Neuronal stem cell (in vitro differentiated cells): ENCODE data around the gene PIGN.

Source experiments
- DNase-seq: peaks from one replicate; pipeline ENCODE4 v3.0.0-alpha.2; 2013; ENCODE audit warnings: low spot score
- H2AFZ ChIP-seq: one replicate; pipeline ENCODE4 v1.6.1; 2013; ENCODE audit warnings: mild to moderate bottlenecking, low read length, inconsistent platforms
- H2AK5ac ChIP-seq: 2 replicates; pipeline ENCODE4 v1.6.1; 2013; ENCODE audit warnings: low read depth, mild to moderate bottlenecking, inconsistent platforms, low read length, moderate library complexity, mixed read lengths
- H2BK120ac ChIP-seq: 2 replicates; pipeline ENCODE4 v1.6.1; 2013; ENCODE audit warnings: low read depth, mild to moderate bottlenecking, inconsistent platforms, low read length, moderate library complexity, mixed read lengths
- H2BK12ac ChIP-seq: one replicate; pipeline ENCODE4 v1.6.1; 2013; ENCODE audit warnings: low read length, inconsistent platforms
- H2BK15ac ChIP-seq: 2 replicates; pipeline ENCODE4 v1.6.1; 2013; ENCODE audit warnings: mild to moderate bottlenecking, low read length, inconsistent platforms, mixed read lengths
- H2BK5ac ChIP-seq: one replicate; pipeline ENCODE4 v1.6.1; 2013; ENCODE audit warnings: inconsistent platforms, mild to moderate bottlenecking, low read length, moderate library complexity
- H3K14ac ChIP-seq: one replicate; pipeline ENCODE4 v1.6.1; 2013; ENCODE audit warnings: low read length, inconsistent platforms
- H3K18ac ChIP-seq: 2 replicates; pipeline ENCODE4 v1.6.1; 2013; ENCODE audit warnings: low read length, inconsistent platforms
- H3K23ac ChIP-seq: 2 replicates; pipeline ENCODE4 v1.6.1; 2013; ENCODE audit warnings: low read depth, mild to moderate bottlenecking, mixed read lengths, low read length, inconsistent platforms; ENCODE audit not compliant: poor library complexity
- H3K27ac ChIP-seq: replicated peaks from 3 replicates; pipeline ENCODE4 v1.5.1; 2013; ENCODE audit warnings: low read length, inconsistent platforms
- H3K27me3 ChIP-seq, 3 experiments: 2 replicates each; pipeline ENCODE4 v1.6.1; 2013; ENCODE audit warnings: low read length in 3 of 3, mild to moderate bottlenecking in 2 of 3, inconsistent platforms in 1 of 3, low read depth in 1 of 3, mixed read lengths in 1 of 3, moderate library complexity in 1 of 3; ENCODE audit not compliant: control insufficient read depth in 3 of 3, insufficient read depth in 3 of 3
- H3K36me3 ChIP-seq, 2 donors: replicated peaks in 1 of 2; 2 replicates each; pipeline ENCODE4 v1.6.1; 2013; ENCODE audit warnings: low read length in 2 of 2; ENCODE audit not compliant: control insufficient read depth in 2 of 2, insufficient read depth in 2 of 2
- H3K4ac ChIP-seq: 2 replicates; pipeline ENCODE4 v1.6.1; 2013; ENCODE audit warnings: inconsistent platforms, mild to moderate bottlenecking, low read length, moderate library complexity
- H3K4me1 ChIP-seq, 2 donors: 1 replicate in 1 of 2; 2 replicates in 1 of 2; pipeline ENCODE4 v1.6.1; 2013; ENCODE audit warnings: low read length in 2 of 2, low read depth in 1 of 2; ENCODE audit not compliant: control insufficient read depth in 2 of 2, insufficient read depth in 1 of 2
- H3K4me2 ChIP-seq: one replicate; pipeline ENCODE4 v1.6.1; 2013; ENCODE audit warnings: mild to moderate bottlenecking, low read length, inconsistent platforms; ENCODE audit not compliant: insufficient read depth, poor library complexity, severe bottlenecking
- H3K4me3 ChIP-seq, 2 donors: 2 replicates each; pipeline ENCODE4 v1.5.1; 2013; ENCODE audit warnings: low read length in 2 of 2, mild to moderate bottlenecking in 2 of 2, inconsistent platforms in 1 of 2, moderate library complexity in 1 of 2
- H3K79me1 ChIP-seq: one replicate; pipeline ENCODE4 v1.6.1; 2013; ENCODE audit warnings: low read depth, mild to moderate bottlenecking, inconsistent platforms, low read length, moderate library complexity
- H3K9ac ChIP-seq: one replicate; pipeline ENCODE4 v1.6.1; 2013; ENCODE audit warnings: mild to moderate bottlenecking, low read depth, low read length, inconsistent platforms; ENCODE audit not compliant: poor library complexity
- H3K9me3 ChIP-seq, 2 donors: replicated peaks in 1 of 2; 2 replicates each; pipeline versions ENCODE3 to v1.6.1; 2013; ENCODE audit warnings: low read length in 2 of 2, mild to moderate bottlenecking in 2 of 2, inconsistent platforms in 1 of 2, low read depth in 1 of 2, mixed read lengths in 1 of 2, moderate library complexity in 1 of 2; ENCODE audit not compliant: control insufficient read depth in 2 of 2, insufficient read depth in 1 of 2
- H4K8ac ChIP-seq: one replicate; pipeline ENCODE4 v1.6.1; 2013; ENCODE audit warnings: low read depth, mild to moderate bottlenecking, inconsistent platforms, low read length, moderate library complexity
- H4K91ac ChIP-seq: one replicate; pipeline ENCODE4 v1.6.1; 2013; ENCODE audit warnings: low read length, low read depth, mild to moderate bottlenecking, inconsistent platforms; ENCODE audit not compliant: poor library complexity
- WGBS, 2 donors: extraction: QIAGEN DNeasy Blood & Tissue Kit; methylation state at CpG; one replicate each; pipeline ENCODE4 v1.1.7; 2013; ENCODE audit warnings: missing lambda C conversion rate in 2 of 2, mixed read lengths in 1 of 2; ENCODE audit not compliant: insufficient read length in 2 of 2, insufficient replicate concordance in 1 of 2; ENCODE audit errors: extremely low coverage in 2 of 2; 5-methylcytosine and 5-hydroxymethylcytosine counted together

Gene PIGN

DNA sequence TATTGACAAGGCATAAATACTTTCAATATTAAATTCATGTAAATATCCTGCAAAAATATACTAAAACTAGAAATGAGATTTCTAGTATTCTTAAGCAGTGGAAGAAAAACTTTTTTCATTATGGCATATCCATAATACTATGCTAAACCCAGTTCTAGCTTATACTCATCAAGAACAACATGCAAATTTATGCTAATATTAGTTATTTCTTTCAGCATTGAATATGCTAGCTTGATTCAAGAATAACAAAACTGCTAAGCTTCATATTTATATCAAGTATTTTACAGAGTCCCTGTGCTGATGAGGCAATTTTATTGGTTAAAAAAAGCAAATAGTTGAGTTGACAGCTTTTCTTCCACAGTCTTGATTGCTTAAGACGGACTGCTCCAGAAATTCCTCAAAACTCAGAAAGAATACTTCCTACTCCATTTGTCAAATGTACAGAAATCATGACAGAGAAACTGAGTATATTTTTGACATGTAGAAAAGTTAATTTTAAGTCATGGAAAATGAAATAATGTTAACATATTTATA, 105.0 kb downstream of the PIGN start:
- no peak overlapping the region for H3K9ac ChIP-seq
- H2BK120ac ChIP-seq: no peak overlapping the region
- H4K8ac ChIP-seq: no peak overlapping the region
- no peak overlapping the region for H2BK15ac ChIP-seq
- peaks cover 0 to 3% of the 10 kb centered on the region in 2 donors for H3K36me3 ChIP-seq
- H3K27ac ChIP-seq: no peak overlapping the region
- H2AFZ ChIP-seq: no peak overlapping the region
- no peak overlapping the region for H3K4me2 ChIP-seq
- H3K14ac ChIP-seq: no peak overlapping the region
- peaks cover 0 to 2% of the 10 kb centered on the region in 2 donors for H3K4me1 ChIP-seq
- H3K23ac ChIP-seq: no peak overlapping the region
- no peak overlapping the region for H2AK5ac ChIP-seq
- H3K4me3 ChIP-seq: no peak overlapping the region
- WGBS, 2 donors: no CpG with 5 or more reads among the region's 1 CpG
- no peak overlapping the region for H2BK5ac ChIP-seq
- H3K4ac ChIP-seq: no peak overlapping the region
- H3K27me3 ChIP-seq: no peaks in the 10 kb centered on the region
- no peak overlapping the region for H2BK12ac ChIP-seq
- DNase-seq: no peak
- H3K79me1 ChIP-seq: no peaks in the 10 kb centered on the region
- no peaks in the 10 kb centered on the region for H3K9me3 ChIP-seq
- no peak overlapping the region for H3K18ac ChIP-seq
- no peak overlapping the region for H4K91ac ChIP-seq

DNA sequence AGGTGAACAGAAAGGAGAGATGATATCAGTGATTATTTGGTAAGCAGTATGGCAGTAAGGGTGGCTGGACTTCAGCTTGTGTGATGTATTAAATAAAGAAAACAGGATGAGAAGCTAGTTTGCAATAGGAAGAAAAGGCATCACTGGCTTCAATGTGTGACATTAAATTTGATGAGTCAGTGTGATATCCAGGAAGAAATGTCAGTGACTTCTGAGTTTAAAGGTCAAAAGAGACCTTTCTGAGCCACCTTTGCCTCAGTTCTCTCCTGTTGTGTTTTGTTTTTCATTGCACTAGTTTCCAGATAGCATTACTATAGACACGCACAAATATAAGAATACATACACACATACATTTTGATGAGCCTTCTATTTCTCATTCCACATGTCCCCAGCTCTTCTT, 105.6 kb downstream of the PIGN start:
- WGBS, 2 donors: no CpG with 5 or more reads among the region's 1 CpG
- Histone ChIP-seq H3K79me1 (no peaks in the 10 kb centered on the region), H3K4ac (no peak overlapping the region), H3K9me3 (no peaks in the 10 kb centered on the region), H3K4me2 (no peak overlapping the region), H3K18ac (no peak overlapping the region), H4K91ac (no peak overlapping the region), H2BK12ac (no peak overlapping the region), H2AFZ (no peak overlapping the region), H2BK15ac (no peak overlapping the region), H3K14ac (no peak overlapping the region), H3K4me3 (no peak overlapping the region), H3K27me3 (no peaks in the 10 kb centered on the region), H3K9ac (no peak overlapping the region), H3K36me3 (no peaks in the 10 kb centered on the region), H2AK5ac (no peak overlapping the region), H2BK120ac (no peak overlapping the region), H4K8ac (no peak overlapping the region), H3K23ac (no peak overlapping the region), H3K4me1 (peaks cover 0 to 2% of the 10 kb centered on the region in 2 donors), H2BK5ac (no peak overlapping the region), H3K27ac (no peak overlapping the region)
- no peak for DNase-seq

DNA sequence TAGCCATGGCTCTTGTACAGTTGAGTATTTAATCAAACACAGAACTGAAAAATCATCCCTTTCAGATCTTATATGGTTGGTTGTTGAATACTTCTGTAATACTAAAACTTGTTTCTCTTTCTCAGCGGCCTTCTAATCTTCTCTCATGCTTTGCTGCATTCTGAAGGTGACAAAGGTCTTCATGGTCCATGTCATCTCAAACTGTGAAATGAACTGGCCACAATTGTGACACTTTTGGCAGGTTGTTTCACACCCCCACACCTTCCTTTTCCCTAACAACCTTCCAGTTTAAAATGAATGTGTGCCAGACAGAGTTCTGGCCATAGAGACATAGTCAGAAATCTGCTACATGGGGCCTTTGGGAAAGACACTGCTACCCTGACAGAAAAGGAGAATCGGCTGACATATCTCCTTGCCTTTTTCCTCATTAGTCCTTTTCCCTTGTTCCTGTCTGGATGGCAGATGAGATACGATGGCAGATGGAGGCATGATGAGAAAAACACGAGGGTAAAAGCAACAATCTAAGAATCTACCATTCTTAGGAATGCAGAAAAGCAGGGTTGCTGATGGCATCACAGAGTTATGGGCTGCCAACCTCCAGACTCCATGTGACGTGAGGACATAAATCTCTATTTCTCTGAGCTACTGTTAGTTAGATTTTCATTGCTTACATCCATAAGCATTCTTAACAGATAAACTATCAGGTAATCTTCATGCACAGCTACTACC, 106.5 kb downstream of the PIGN start:
- Histone ChIP-seq H2AK5ac (no peak overlapping the region), H3K79me1 (no peaks in the 10 kb centered on the region), H2BK12ac (no peak overlapping the region), H3K4me1 (no peaks in the 10 kb centered on the region), H3K4me3 (no peak overlapping the region), H3K9me3 (no peaks in the 10 kb centered on the region), H3K36me3 (no peaks in the 10 kb centered on the region), H3K27me3 (no peaks in the 10 kb centered on the region), H3K18ac (no peak overlapping the region), H3K4me2 (no peak overlapping the region), H3K23ac (no peak overlapping the region), H3K14ac (no peak overlapping the region), H3K27ac (no peak overlapping the region), H4K8ac (no peak overlapping the region), H2AFZ (no peak overlapping the region), H2BK15ac (no peak overlapping the region), H3K4ac (no peak overlapping the region), H4K91ac (no peak overlapping the region), H2BK5ac (no peak overlapping the region), H2BK120ac (no peak overlapping the region), H3K9ac (no peak overlapping the region)
- WGBS, 2 donors: no CpG with 5 or more reads among the region's 5 CpGs
- DNase-seq: no peak

DNA sequence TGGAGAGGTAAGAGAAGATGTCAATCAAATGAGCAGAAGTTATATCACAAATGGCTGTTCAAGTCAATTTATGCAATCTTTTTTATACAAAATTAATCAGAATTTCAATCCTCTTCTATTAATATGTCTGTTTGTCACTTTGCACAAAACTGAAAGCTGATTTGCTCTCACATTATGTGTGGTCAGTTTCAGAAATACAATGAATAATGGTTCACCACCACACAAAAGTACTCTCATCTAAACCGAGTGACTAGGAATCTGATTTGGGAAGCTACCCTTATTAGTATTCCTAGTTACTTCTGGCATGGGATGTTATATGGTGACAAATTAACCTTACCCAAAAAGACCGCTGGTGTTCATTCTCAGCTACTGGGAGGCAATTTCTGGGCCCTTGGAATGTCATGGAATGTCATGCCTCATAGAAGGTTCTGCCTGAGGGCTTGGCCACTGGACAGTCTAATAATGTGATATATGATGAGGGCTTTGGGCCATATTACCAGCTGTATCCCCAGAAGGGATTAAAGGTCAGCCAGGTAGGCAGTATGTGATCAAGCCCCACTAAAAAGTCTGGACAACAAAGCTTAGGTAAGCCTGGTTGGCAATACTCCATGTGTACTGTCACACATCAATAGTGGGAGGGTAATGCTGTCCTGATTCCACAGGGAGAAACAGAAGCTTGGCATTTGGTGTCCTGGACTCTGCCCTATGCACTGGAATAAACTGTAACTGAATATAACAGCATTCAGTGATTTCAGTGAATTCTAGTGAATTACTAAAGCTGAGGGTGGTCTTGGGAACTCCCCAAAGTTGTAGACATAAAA, 113.2 kb downstream of the PIGN start:
- Histone ChIP-seq H2BK120ac (no peak overlapping the region), H2BK12ac (no peak overlapping the region), H3K23ac (no peak overlapping the region), H3K4ac (no peak overlapping the region), H3K27ac (no peak overlapping the region), H2AFZ (no peak overlapping the region), H4K8ac (no peak overlapping the region), H2AK5ac (no peak overlapping the region), H3K9me3 (peaks cover 0 to 1% of the 10 kb centered on the region in 2 donors), H3K4me3 (no peak overlapping the region), H3K18ac (no peak overlapping the region), H3K79me1 (no peaks in the 10 kb centered on the region), H3K4me1 (no peaks in the 10 kb centered on the region), H3K36me3 (peaks cover 0 to 3% of the 10 kb centered on the region in 2 donors), H3K9ac (no peak overlapping the region), H4K91ac (no peak overlapping the region), H3K27me3 (no peaks in the 10 kb centered on the region), H3K14ac (no peak overlapping the region), H2BK5ac (no peak overlapping the region), H3K4me2 (no peak overlapping the region), H2BK15ac (no peak overlapping the region)
- DNase-seq: no peak
- WGBS, 2 donors: no CpG with 5 or more reads among the region's 2 CpGs
